CD4-positive, alpha-beta memory T cell (primary cell): ENCODE measurements around the gene HTR3A. TPM values are rescaled to one million over a fixed set of nuclear protein-coding genes. Genes with fewer than 3 reads are reported as not detected.

ENCODE experiments used
- CTCF ChIA-PET: fragments of 350-600 bp; sonication (Branson Sonifier 250); formaldehyde crosslinking; loops from one replicate; lab custom pipeline; 2021; ENCODE audit warnings: inconsistent platforms; ENCODE audit not compliant: partially characterized antibody; lab: Charles Lee
- POLR2A ChIA-PET: fragments of 350-600 bp; sonication (Branson Sonifier 250); formaldehyde crosslinking; loops from one replicate; lab custom pipeline; 2021; ENCODE audit not compliant: partially characterized antibody; lab: Charles Lee
- DNase-seq, 5 donors: peaks; one replicate each; pipeline versions ENCODE4 v3.0.0 to v3.0.0-alpha.2; 2020 to 2022; ENCODE audit warnings: mixed read lengths in 1 of 5
- H3K27ac ChIP-seq: one replicate; pipeline ENCODE4 v1.7.0; 2013; ENCODE audit warnings: low read depth, low read length
- H3K27me3 ChIP-seq: 2 replicates; pipeline ENCODE4 v1.7.0; 2013; ENCODE audit warnings: mild to moderate bottlenecking, low read length, moderate library complexity; ENCODE audit not compliant: insufficient read depth
- H3K36me3 ChIP-seq: 2 replicates; pipeline ENCODE4 v1.7.0; 2013; ENCODE audit warnings: mild to moderate bottlenecking, low read length, moderate library complexity; ENCODE audit not compliant: insufficient read depth
- H3K4me1 ChIP-seq: 2 replicates; pipeline ENCODE4 v1.7.0; 2013; ENCODE audit warnings: mild to moderate bottlenecking, low read length, moderate library complexity; ENCODE audit not compliant: insufficient read depth
- H3K4me3 ChIP-seq, 2 donors: one replicate each; pipeline ENCODE4 v1.7.0; 2013; ENCODE audit warnings: low read length in 2 of 2, mild to moderate bottlenecking in 1 of 2
- H3K9me3 ChIP-seq, 2 donors: one replicate each; pipeline ENCODE4 v1.7.0; 2013; ENCODE audit warnings: low read length in 2 of 2, control low read depth in 1 of 2; ENCODE audit not compliant: control insufficient read depth in 1 of 2
- H3K27ac Mint-ChIP-seq, 7 donors: one replicate each; pipeline ENCODE4 v1.8.0; 2020 to 2021; ENCODE audit warnings: mixed read lengths in 7 of 7, mild to moderate bottlenecking in 6 of 7, inconsistent platforms in 3 of 7, moderate library complexity in 3 of 7
- H3K27me3 Mint-ChIP-seq, 2 donors: one replicate each; pipeline ENCODE4 v1.8.0; 2020 to 2021; ENCODE audit warnings: mixed read lengths in 2 of 2
- H3K36me3 Mint-ChIP-seq, 2 donors: one replicate each; pipeline ENCODE4 v1.8.0; 2020 to 2021; ENCODE audit warnings: mixed read lengths in 2 of 2, inconsistent platforms in 1 of 2, mild to moderate bottlenecking in 1 of 2
- H3K4me1 Mint-ChIP-seq, 4 donors: one replicate each; pipeline ENCODE4 v1.8.0; 2020 to 2021; ENCODE audit warnings: mixed read lengths in 4 of 4, mild to moderate bottlenecking in 1 of 4
- H3K4me3 Mint-ChIP-seq, 8 donors: one replicate each; pipeline ENCODE4 v1.8.0; 2020 to 2021; ENCODE audit warnings: mixed read lengths in 8 of 8, mild to moderate bottlenecking in 7 of 8, moderate library complexity in 6 of 8, inconsistent platforms in 3 of 8
- H3K9me3 Mint-ChIP-seq, 8 donors: one replicate each; pipeline ENCODE4 v1.8.0; 2020 to 2021; ENCODE audit warnings: mixed read lengths in 8 of 8, mild to moderate bottlenecking in 5 of 8, inconsistent platforms in 3 of 8, moderate library complexity in 1 of 8
- intact Hi-C: fragments of 100-400 bp; cut with micrococcal nuclease; formaldehyde crosslinking; loops from one replicate; pipeline ENCODE4 v1.15.1; 2023
- polyA plus RNA-seq, 2 donors: library from polyadenylated mRNA; unstranded; fragments of 300-500 nt; fragmentation: Illumina TruSeq; gene quantifications; one replicate each; pipeline ENCODE4 v1.2.3, GENCODE V29; 2021
- total RNA-seq, 2 experiments: library from RNA; stranded (reverse); gene quantifications; one replicate each; pipeline ENCODE4 v1.2.3, GENCODE V29; 2021

The HTR3A gene
- total and polyA plus RNA-seq, 4 experiments from 2014 or later: 0.23 TPM; not detected in 3

- Histone ChIP-seq H3K27me3 (no peaks in the 10 kb centered on the region), H3K27ac (no peak overlapping the region), H3K4me1 (peaks cover 5% of the 10 kb centered on the region), H3K4me3 (no peak overlapping the region), H3K36me3 (no peaks in the 10 kb centered on the region), H3K9me3 (no peaks in the 10 kb centered on the region)
- intact Hi-C loops: no loop called here
- CTCF ChIA-PET: interaction anchor here (1.1 to 14.5 kb wide), 6 partner anchors 8 to 234 kb away, joined by 3 to 255 read pairs (median 6); no protein-coding TSS in a partner anchor
- DNase-seq: no peak
- peaks cover 4 to 18% of the 10 kb centered on the region in 2 donors for H3K27me3 Mint-ChIP-seq
- POLR2A ChIA-PET: interaction anchor here (1.1 kb wide), 1 partner anchor 17 kb away, joined by 3 read pairs; no protein-coding TSS in a partner anchor
- H3K4me1 Mint-ChIP-seq: peaks cover 0 to 8% (median 2%) of the 10 kb centered on the region in 4 donors
- H3K36me3 Mint-ChIP-seq: no peaks in the 10 kb centered on the region
- H3K9me3 Mint-ChIP-seq: no peaks in the 10 kb centered on the region
- H3K4me3 Mint-ChIP-seq: no peak overlapping the region
- H3K27ac Mint-ChIP-seq: no peak overlapping the region
Observed at GRCh38 chr11:114027391-114027790, 52.5 kb downstream of the HTR3A start.

GRCh38 chr11:114027926-114028325 is 53.0 kb downstream of the HTR3A start:
- no peak overlapping the region for H3K4me3 Mint-ChIP-seq
- no peak for DNase-seq
- Histone ChIP-seq H3K4me3 (no peak overlapping the region), H3K36me3 (no peaks in the 10 kb centered on the region), H3K4me1 (peaks cover 5% of the 10 kb centered on the region), H3K9me3 (no peaks in the 10 kb centered on the region), H3K27ac (no peak overlapping the region), H3K27me3 (no peaks in the 10 kb centered on the region)
- POLR2A ChIA-PET: interaction anchor here (1.1 kb wide), 1 partner anchor 16 kb away, joined by 3 read pairs; no protein-coding TSS in a partner anchor
- CTCF ChIA-PET: interaction anchor here (1.1 to 14.5 kb wide), 3 partner anchors 8 to 233 kb away, joined by 3 to 255 read pairs (median 5); no protein-coding TSS in a partner anchor
- no peaks in the 10 kb centered on the region for H3K36me3 Mint-ChIP-seq
- H3K9me3 Mint-ChIP-seq: no peaks in the 10 kb centered on the region
- H3K4me1 Mint-ChIP-seq: peaks cover 0 to 8% (median 2%) of the 10 kb centered on the region in 4 donors
- no peak overlapping the region for H3K27ac Mint-ChIP-seq
- H3K27me3 Mint-ChIP-seq: peaks cover 4 to 18% of the 10 kb centered on the region in 2 donors
- intact Hi-C loops: no loop called here

- Mint-ChIP-seq H3K4me3 (no peak overlapping the region), H3K36me3 (no peaks in the 10 kb centered on the region), H3K27ac (peak overlapping the region in 1 of 7 donors; percentile 37), H3K4me1 (peaks cover 2 to 6% (median 3%) of the 10 kb centered on the region in 4 donors), H3K9me3 (no peaks in the 10 kb centered on the region), H3K27me3 (peaks cover 4 to 18% of the 10 kb centered on the region in 2 donors)
- H3K4me1 ChIP-seq: peaks cover 11% of the 10 kb centered on the region
- no peaks in the 10 kb centered on the region for H3K36me3 ChIP-seq
- no peak overlapping the region for H3K27ac ChIP-seq
- H3K27me3 ChIP-seq: no peaks in the 10 kb centered on the region
- no peaks in the 10 kb centered on the region for H3K9me3 ChIP-seq
- H3K4me3 ChIP-seq: no peak overlapping the region
- ChIA-PET CTCF (interaction anchor here (0.9 to 14.5 kb wide), 2 partner anchors 164 to 230 kb away, joined by 3 to 255 read pairs; no protein-coding TSS in a partner anchor), POLR2A (no interaction called here)
- intact Hi-C loops: no loop called here
- DNase-seq: no peak
Observed at GRCh38 chr11:114031246-114031966, 56.5 kb downstream of the HTR3A start.

- peak overlapping the region in 1 of 7 donors; percentile 37 for H3K27ac Mint-ChIP-seq
- Histone ChIP-seq H3K4me3 (no peak overlapping the region), H3K27ac (no peak overlapping the region), H3K27me3 (no peaks in the 10 kb centered on the region), H3K9me3 (no peaks in the 10 kb centered on the region), H3K4me1 (peaks cover 6% of the 10 kb centered on the region), H3K36me3 (no peaks in the 10 kb centered on the region)
- peaks cover 0 to 8% (median 6%) of the 10 kb centered on the region in 4 donors for H3K4me1 Mint-ChIP-seq
- intact Hi-C loops: no loop called here
- CTCF ChIA-PET: interaction anchor here (14.5 kb wide), 1 partner anchor 229 kb away, joined by 255 read pairs; no protein-coding TSS in a partner anchor
- H3K36me3 Mint-ChIP-seq: no peaks in the 10 kb centered on the region
- no peak overlapping the region for H3K4me3 Mint-ChIP-seq
- H3K27me3 Mint-ChIP-seq: peaks cover 4 to 18% of the 10 kb centered on the region in 2 donors
- DNase-seq: no peak
- H3K9me3 Mint-ChIP-seq: no peaks in the 10 kb centered on the region
- POLR2A ChIA-PET: no interaction called here
Observed at GRCh38 chr11:114031967-114032320, 57.0 kb downstream of the HTR3A start.

- H3K36me3 Mint-ChIP-seq: no peaks in the 10 kb centered on the region
- intact Hi-C loops: no loop called here
- Histone ChIP-seq H3K4me3 (no peak overlapping the region), H3K4me1 (peaks cover 6% of the 10 kb centered on the region), H3K27ac (no peak overlapping the region), H3K9me3 (no peaks in the 10 kb centered on the region), H3K36me3 (no peaks in the 10 kb centered on the region), H3K27me3 (no peaks in the 10 kb centered on the region)
- no peak overlapping the region for H3K4me3 Mint-ChIP-seq
- no peak for DNase-seq
- no peak overlapping the region for H3K27ac Mint-ChIP-seq
- peaks cover 4 to 18% of the 10 kb centered on the region in 2 donors for H3K27me3 Mint-ChIP-seq
- peaks cover 0 to 9% (median 5%) of the 10 kb centered on the region in 4 donors for H3K4me1 Mint-ChIP-seq
- no peaks in the 10 kb centered on the region for H3K9me3 Mint-ChIP-seq
- ChIA-PET CTCF (interaction anchor here (0.9 to 14.5 kb wide), 3 partner anchors 16 to 228 kb away, joined by 3 to 255 read pairs (median 19); no protein-coding TSS in a partner anchor), POLR2A (no interaction called here)
Observed at GRCh38 chr11:114033066-114033465, 58.2 kb downstream of the HTR3A start.

- intact Hi-C loops: no loop called here
- no peaks in the 10 kb centered on the region for H3K9me3 ChIP-seq
- no peaks in the 10 kb centered on the region for H3K27me3 ChIP-seq
- no peak overlapping the region for H3K27ac ChIP-seq
- H3K36me3 ChIP-seq: no peaks in the 10 kb centered on the region
- CTCF ChIA-PET: interaction anchor here (0.7 to 14.5 kb wide), 7 partner anchors 16 to 227 kb away, joined by 3 to 255 read pairs (median 8); partner anchors contain the start of gene ZBTB16
- H3K4me1 ChIP-seq: peaks cover 6% of the 10 kb centered on the region
- no peak for DNase-seq
- Mint-ChIP-seq H3K9me3 (no peaks in the 10 kb centered on the region), H3K27ac (no peak overlapping the region), H3K4me1 (peaks cover 0 to 9% (median 5%) of the 10 kb centered on the region in 4 donors), H3K4me3 (no peak overlapping the region), H3K36me3 (no peaks in the 10 kb centered on the region), H3K27me3 (peaks cover 4 to 16% of the 10 kb centered on the region in 2 donors)
- POLR2A ChIA-PET: no interaction called here
- no peak overlapping the region for H3K4me3 ChIP-seq
Observed at GRCh38 chr11:114033572-114033971, 58.7 kb downstream of the HTR3A start.

GRCh38 chr11:114034956-114035355 is 60.0 kb downstream of the HTR3A start:
- CTCF ChIA-PET: interaction anchor here (1.0 to 14.5 kb wide), 13 partner anchors 10 to 226 kb away, joined by 3 to 255 read pairs (median 8); partner anchors contain the start of gene ZBTB16
- no peaks in the 10 kb centered on the region for H3K9me3 Mint-ChIP-seq
- no peaks in the 10 kb centered on the region for H3K36me3 Mint-ChIP-seq
- no peaks in the 10 kb centered on the region for H3K27me3 ChIP-seq
- no peak for DNase-seq
- H3K27me3 Mint-ChIP-seq: peaks cover 2 to 10% of the 10 kb centered on the region in 2 donors
- intact Hi-C loops: loop anchor here (5.0 kb wide), 1 partner anchor 138 kb away; no protein-coding TSS in a partner anchor
- no peaks in the 10 kb centered on the region for H3K36me3 ChIP-seq
- no peak overlapping the region for H3K27ac Mint-ChIP-seq
- peaks cover 6% of the 10 kb centered on the region for H3K4me1 ChIP-seq
- no peaks in the 10 kb centered on the region for H3K9me3 ChIP-seq
- peaks cover 0 to 9% (median 5%) of the 10 kb centered on the region in 4 donors for H3K4me1 Mint-ChIP-seq
- no peak overlapping the region for H3K27ac ChIP-seq
- H3K4me3 ChIP-seq: no peak overlapping the region
- peak overlapping the region in 1 of 8 donors; percentile 14 for H3K4me3 Mint-ChIP-seq
- POLR2A ChIA-PET: no interaction called here
